HEK293 (cell line): Measurements from ENCODE around the gene SDC3.

Experiments
- CTCF ChIA-PET: fragments of 350-600 bp; formaldehyde crosslinking; extraction: SDS; loops from one replicate; lab custom pipeline; 2021; ENCODE audit warnings: antibody characterized with exemption; lab: Yijun Ruan, JAX
- POLR2A ChIA-PET: fragments of 300-600 bp; formaldehyde crosslinking; extraction: SDS; loops from one replicate; lab custom pipeline; 2020; ENCODE audit warnings: antibody characterized with exemption, inconsistent platforms; lab: Yijun Ruan, JAX
- H3K27ac ChIP-seq: fragments of 200-500 bp; sonication (Bioruptor generic); 2 replicates; pipeline ENCODE4 v1.5.1; 2014; ENCODE audit warnings: low read depth, low read length, control low read depth, inconsistent platforms; ENCODE audit errors: extremely low read depth
- H3K36me3 ChIP-seq, 2 experiments: fragments of 200-500 bp in 1 of 2; sonication (Bioruptor generic) in 1 of 2; 1 replicate in 1 of 2; 2 replicates in 1 of 2; pipeline ENCODE4 v1.5.1; 2014 to 2017; ENCODE audit warnings: inconsistent platforms in 2 of 2, low read length in 2 of 2; ENCODE audit not compliant: control insufficient read depth in 2 of 2, insufficient read depth in 1 of 2
- H3K4me1 ChIP-seq: fragments of 200-500 bp; sonication (Bioruptor generic); 2 replicates; pipeline ENCODE4 v1.5.1; 2014; ENCODE audit warnings: mild to moderate bottlenecking, low read length, inconsistent platforms; ENCODE audit not compliant: control insufficient read depth, insufficient read depth
- H3K4me3 ChIP-seq: 2 replicates; pipeline ENCODE4 v1.5.1; 2011; ENCODE audit warnings: low read depth, mild to moderate bottlenecking, control low read depth, low read length, moderate library complexity
- H3K9me3 ChIP-seq: fragments of 200-500 bp; sonication (Bioruptor generic); 2 replicates; pipeline ENCODE4 v1.5.1; 2014; ENCODE audit warnings: low read depth, low read length, inconsistent platforms; ENCODE audit not compliant: control insufficient read depth, insufficient read depth
- EGR2 ChIP-seq: fragments of 450-650 bp; formaldehyde crosslinking; IDR thresholded peaks from 2 replicates; pipeline ENCODE4 v1.5.1; 2016; ENCODE audit warnings: low read depth, missing biosample characterization, missing genetic modification characterization
- GFI1B ChIP-seq: fragments of 450-650 bp; formaldehyde crosslinking; IDR thresholded peaks from 2 replicates; pipeline ENCODE4 v1.5.1; 2016; ENCODE audit warnings: missing biosample characterization, missing genetic modification characterization
- GLIS1 ChIP-seq: fragments of 450-650 bp; formaldehyde crosslinking; IDR thresholded peaks from 2 replicates; pipeline ENCODE4 v1.5.1; 2016; ENCODE audit warnings: missing biosample characterization, missing genetic modification characterization
- KLF10 ChIP-seq: fragments of 450-650 bp; IDR thresholded peaks from 2 replicates; pipeline ENCODE4 v1.5.1; 2018; ENCODE audit warnings: missing biosample characterization, mild to moderate bottlenecking, missing genetic modification characterization
- KLF16 ChIP-seq: fragments of 450-650 bp; formaldehyde crosslinking; IDR thresholded peaks from 2 replicates; pipeline ENCODE4 v1.5.1; 2017; ENCODE audit warnings: missing biosample characterization, missing genetic modification characterization
- SCRT1 ChIP-seq: fragments of 450-650 bp; formaldehyde crosslinking; IDR thresholded peaks from 2 replicates; pipeline ENCODE4 v1.5.1; 2016; ENCODE audit warnings: missing biosample characterization, missing genetic modification characterization, borderline replicate concordance
- SP2 ChIP-seq: fragments of 450-650 bp; formaldehyde crosslinking; IDR thresholded peaks from 2 replicates; pipeline ENCODE4 v1.5.1; 2016; ENCODE audit warnings: missing biosample characterization, missing genetic modification characterization
- WT1 ChIP-seq: fragments of 450-650 bp; formaldehyde crosslinking; IDR thresholded peaks from 2 replicates; pipeline ENCODE4 v1.5.1; 2016; ENCODE audit warnings: missing biosample characterization, missing genetic modification characterization
- ZBTB20 ChIP-seq: fragments of 450-650 bp; formaldehyde crosslinking; IDR thresholded peaks from 2 replicates; pipeline ENCODE4 v1.5.1; 2016; ENCODE audit warnings: missing biosample characterization, missing genetic modification characterization
- ZBTB8A ChIP-seq: fragments of 450-650 bp; formaldehyde crosslinking; IDR thresholded peaks from 2 replicates; pipeline ENCODE4 v1.5.1; 2016; ENCODE audit warnings: missing biosample characterization, missing genetic modification characterization
- ZNF214 ChIP-seq: fragments of 450-650 bp; formaldehyde crosslinking; IDR thresholded peaks from 2 replicates; pipeline ENCODE4 v1.5.1; 2017; ENCODE audit warnings: missing biosample characterization, mild to moderate bottlenecking, missing genetic modification characterization, borderline replicate concordance
- ZNF23 ChIP-seq: fragments of 450-650 bp; formaldehyde crosslinking; IDR thresholded peaks from 2 replicates; pipeline ENCODE4 v1.5.1; 2016; ENCODE audit warnings: missing biosample characterization, missing genetic modification characterization, borderline replicate concordance
- ZNF239 ChIP-seq: fragments of 450-650 bp; formaldehyde crosslinking; IDR thresholded peaks from 2 replicates; pipeline ENCODE4 v1.5.1; 2016; ENCODE audit warnings: missing biosample characterization, missing genetic modification characterization
- TF ChIP-seq, protein P1 (sequence below): fragments of 450-650 bp; formaldehyde crosslinking; IDR thresholded peaks from 2 replicates; pipeline ENCODE4 v1.5.1; 2017; ENCODE audit warnings: missing biosample characterization, missing genetic modification characterization
- TF ChIP-seq, protein P2 (sequence below): fragments of 450-650 bp; formaldehyde crosslinking; IDR thresholded peaks from 2 replicates; pipeline ENCODE4 v1.5.1; 2016; ENCODE audit warnings: missing biosample characterization, missing genetic modification characterization
- TF ChIP-seq, protein P3 (sequence below): fragments of 450-650 bp; formaldehyde crosslinking; IDR thresholded peaks from 2 replicates; pipeline ENCODE4 v1.5.1; 2016; ENCODE audit warnings: missing biosample characterization, missing genetic modification characterization
- TF ChIP-seq, protein P4 (sequence below): fragments of 450-650 bp; formaldehyde crosslinking; IDR thresholded peaks from 2 replicates; pipeline ENCODE4 v1.5.1; 2016; ENCODE audit warnings: missing biosample characterization, missing genetic modification characterization
- TF ChIP-seq, protein P5 (sequence below): fragments of 450-650 bp; formaldehyde crosslinking; IDR thresholded peaks from 2 replicates; pipeline ENCODE4 v1.5.1; 2016; ENCODE audit warnings: missing biosample characterization, missing genetic modification characterization
- TF ChIP-seq, protein P6 (sequence below): fragments of 450-650 bp; formaldehyde crosslinking; IDR thresholded peaks from 2 replicates; pipeline ENCODE4 v1.5.1; 2016; ENCODE audit warnings: missing biosample characterization, missing genetic modification characterization
- TF ChIP-seq, protein P7 (sequence below): fragments of 450-650 bp; formaldehyde crosslinking; IDR thresholded peaks from 2 replicates; pipeline ENCODE4 v1.5.1; 2016; ENCODE audit warnings: missing biosample characterization, missing genetic modification characterization, low read depth

The SDC3 gene

DNA sequence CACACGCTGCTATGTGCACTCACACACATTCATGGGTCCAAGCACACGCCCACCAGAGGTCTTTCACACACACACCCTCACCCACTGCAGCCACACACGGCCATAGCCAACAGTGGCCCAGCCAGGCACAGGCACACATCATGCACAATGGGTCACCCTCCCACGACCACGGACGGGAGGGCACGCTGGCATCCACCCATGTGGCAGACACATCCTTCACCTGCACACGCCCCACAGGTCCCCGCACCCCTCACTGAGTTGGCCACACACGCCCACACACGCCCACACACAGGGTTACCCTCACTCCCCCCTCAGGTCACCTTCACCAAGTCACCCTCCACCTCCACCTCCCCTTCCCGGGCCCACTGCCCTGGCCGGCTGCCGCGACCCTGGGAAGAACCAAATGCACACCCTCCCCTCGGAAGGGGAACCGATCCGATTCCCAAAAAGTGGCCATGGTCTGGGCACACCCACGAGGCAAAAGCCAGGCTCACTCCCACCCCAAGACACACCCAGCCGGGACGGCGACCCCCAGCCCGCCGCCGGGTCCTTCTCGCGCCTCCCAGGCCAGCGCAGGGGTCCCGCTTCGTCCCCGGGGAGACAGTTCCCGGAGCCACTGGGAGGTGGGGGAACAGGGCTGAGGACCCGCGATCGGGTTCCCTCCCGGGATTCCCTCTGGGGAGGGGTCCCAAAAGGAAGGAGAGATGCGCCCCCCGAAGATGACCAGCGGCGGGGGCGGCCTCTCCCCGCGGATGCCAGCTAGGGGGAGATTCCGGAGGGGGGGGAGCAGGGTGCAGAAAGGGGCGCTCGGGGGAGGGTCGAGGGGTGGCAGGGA is 860 bp downstream of the SDC3 start:
- Histone ChIP-seq H3K27ac (no peak overlapping the region), H3K36me3 (no peaks in the 10 kb centered on the region), H3K4me1 (peaks cover 8% of the 10 kb centered on the region; the same call in 1 of the 2 replicates), H3K4me3 (peak overlapping the region; percentile 21), H3K9me3 (no peaks in the 10 kb centered on the region)
- ChIA-PET POLR2A (no interaction called here), CTCF (interaction anchor here (0.6 to 4.8 kb wide), 7 partner anchors 12 to 127 kb away, joined by 3 to 56 read pairs (median 4); no protein-coding TSS in a partner anchor)
- TF ChIP-seq ZBTB20 (tag by site-specific recombination) (peak; percentile 52; the same call in 1 of the 2 replicates), ZBTB8A (tag by site-specific recombination) (peak; percentile 39; the same call in 1 of the 2 replicates), GLIS1 (tag by site-specific recombination) (peak; percentile 34; the same call in 1 of the 2 replicates), EGR2 (tag by site-specific recombination) (peak; percentile 99), KLF10 (tag by site-specific recombination) (peak; percentile 90), GFI1B (tag by site-specific recombination) (no peak), WT1 (tag by site-specific recombination) (peak; percentile 51), ZNF239 (tag by site-specific recombination) (no peak), SP2 (tag by site-specific recombination) (peak; percentile 36; the same call in 1 of the 2 replicates), ZNF214 (no peak), SCRT1 (no peak), KLF16 (tag by site-specific recombination) (no peak), ZNF23 (tag by site-specific recombination) (no peak)
- TF ChIP-seq, protein P1, sequence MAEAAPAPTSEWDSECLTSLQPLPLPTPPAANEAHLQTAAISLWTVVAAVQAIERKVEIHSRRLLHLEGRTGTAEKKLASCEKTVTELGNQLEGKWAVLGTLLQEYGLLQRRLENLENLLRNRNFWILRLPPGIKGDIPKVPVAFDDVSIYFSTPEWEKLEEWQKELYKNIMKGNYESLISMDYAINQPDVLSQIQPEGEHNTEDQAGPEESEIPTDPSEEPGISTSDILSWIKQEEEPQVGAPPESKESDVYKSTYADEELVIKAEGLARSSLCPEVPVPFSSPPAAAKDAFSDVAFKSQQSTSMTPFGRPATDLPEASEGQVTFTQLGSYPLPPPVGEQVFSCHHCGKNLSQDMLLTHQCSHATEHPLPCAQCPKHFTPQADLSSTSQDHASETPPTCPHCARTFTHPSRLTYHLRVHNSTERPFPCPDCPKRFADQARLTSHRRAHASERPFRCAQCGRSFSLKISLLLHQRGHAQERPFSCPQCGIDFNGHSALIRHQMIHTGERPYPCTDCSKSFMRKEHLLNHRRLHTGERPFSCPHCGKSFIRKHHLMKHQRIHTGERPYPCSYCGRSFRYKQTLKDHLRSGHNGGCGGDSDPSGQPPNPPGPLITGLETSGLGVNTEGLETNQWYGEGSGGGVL (tag by site-specific recombination), result peak; percentile 87
- TF ChIP-seq, protein P2, sequence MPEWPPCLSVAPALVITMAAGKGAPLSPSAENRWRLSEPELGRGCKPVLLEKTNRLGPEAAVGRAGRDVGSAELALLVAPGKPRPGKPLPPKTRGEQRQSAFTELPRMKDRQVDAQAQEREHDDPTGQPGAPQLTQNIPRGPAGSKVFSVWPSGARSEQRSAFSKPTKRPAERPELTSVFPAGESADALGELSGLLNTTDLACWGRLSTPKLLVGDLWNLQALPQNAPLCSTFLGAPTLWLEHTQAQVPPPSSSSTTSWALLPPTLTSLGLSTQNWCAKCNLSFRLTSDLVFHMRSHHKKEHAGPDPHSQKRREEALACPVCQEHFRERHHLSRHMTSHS (tag by site-specific recombination), result no peak
- TF ChIP-seq, protein P3, sequence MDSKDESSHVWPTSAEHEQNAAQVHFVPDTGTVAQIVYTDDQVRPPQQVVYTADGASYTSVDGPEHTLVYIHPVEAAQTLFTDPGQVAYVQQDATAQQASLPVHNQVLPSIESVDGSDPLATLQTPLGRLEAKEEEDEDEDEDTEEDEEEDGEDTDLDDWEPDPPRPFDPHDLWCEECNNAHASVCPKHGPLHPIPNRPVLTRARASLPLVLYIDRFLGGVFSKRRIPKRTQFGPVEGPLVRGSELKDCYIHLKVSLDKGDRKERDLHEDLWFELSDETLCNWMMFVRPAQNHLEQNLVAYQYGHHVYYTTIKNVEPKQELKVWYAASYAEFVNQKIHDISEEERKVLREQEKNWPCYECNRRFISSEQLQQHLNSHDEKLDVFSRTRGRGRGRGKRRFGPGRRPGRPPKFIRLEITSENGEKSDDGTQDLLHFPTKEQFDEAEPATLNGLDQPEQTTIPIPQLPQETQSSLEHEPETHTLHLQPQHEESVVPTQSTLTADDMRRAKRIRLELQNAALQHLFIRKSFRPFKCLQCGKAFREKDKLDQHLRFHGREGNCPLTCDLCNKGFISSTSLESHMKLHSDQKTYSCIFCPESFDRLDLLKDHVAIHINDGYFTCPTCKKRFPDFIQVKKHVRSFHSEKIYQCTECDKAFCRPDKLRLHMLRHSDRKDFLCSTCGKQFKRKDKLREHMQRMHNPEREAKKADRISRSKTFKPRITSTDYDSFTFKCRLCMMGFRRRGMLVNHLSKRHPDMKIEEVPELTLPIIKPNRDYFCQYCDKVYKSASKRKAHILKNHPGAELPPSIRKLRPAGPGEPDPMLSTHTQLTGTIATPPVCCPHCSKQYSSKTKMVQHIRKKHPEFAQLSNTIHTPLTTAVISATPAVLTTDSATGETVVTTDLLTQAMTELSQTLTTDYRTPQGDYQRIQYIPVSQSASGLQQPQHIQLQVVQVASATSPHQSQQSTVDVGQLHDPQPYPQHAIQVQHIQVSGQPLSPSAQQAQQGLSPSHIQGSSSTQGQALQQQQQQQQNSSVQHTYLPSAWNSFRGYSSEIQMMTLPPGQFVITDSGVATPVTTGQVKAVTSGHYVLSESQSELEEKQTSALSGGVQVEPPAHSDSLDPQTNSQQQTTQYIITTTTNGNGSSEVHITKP (tag by site-specific recombination), result peak; percentile 54
- TF ChIP-seq, protein P4, sequence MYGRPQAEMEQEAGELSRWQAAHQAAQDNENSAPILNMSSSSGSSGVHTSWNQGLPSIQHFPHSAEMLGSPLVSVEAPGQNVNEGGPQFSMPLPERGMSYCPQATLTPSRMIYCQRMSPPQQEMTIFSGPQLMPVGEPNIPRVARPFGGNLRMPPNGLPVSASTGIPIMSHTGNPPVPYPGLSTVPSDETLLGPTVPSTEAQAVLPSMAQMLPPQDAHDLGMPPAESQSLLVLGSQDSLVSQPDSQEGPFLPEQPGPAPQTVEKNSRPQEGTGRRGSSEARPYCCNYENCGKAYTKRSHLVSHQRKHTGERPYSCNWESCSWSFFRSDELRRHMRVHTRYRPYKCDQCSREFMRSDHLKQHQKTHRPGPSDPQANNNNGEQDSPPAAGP (tag by site-specific recombination), result peak; percentile 78
- TF ChIP-seq, protein P5, sequence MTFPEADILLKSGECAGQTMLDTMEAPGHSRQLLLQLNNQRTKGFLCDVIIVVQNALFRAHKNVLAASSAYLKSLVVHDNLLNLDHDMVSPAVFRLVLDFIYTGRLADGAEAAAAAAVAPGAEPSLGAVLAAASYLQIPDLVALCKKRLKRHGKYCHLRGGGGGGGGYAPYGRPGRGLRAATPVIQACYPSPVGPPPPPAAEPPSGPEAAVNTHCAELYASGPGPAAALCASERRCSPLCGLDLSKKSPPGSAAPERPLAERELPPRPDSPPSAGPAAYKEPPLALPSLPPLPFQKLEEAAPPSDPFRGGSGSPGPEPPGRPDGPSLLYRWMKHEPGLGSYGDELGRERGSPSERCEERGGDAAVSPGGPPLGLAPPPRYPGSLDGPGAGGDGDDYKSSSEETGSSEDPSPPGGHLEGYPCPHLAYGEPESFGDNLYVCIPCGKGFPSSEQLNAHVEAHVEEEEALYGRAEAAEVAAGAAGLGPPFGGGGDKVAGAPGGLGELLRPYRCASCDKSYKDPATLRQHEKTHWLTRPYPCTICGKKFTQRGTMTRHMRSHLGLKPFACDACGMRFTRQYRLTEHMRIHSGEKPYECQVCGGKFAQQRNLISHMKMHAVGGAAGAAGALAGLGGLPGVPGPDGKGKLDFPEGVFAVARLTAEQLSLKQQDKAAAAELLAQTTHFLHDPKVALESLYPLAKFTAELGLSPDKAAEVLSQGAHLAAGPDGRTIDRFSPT, result peak; percentile 85
- TF ChIP-seq, protein P6, sequence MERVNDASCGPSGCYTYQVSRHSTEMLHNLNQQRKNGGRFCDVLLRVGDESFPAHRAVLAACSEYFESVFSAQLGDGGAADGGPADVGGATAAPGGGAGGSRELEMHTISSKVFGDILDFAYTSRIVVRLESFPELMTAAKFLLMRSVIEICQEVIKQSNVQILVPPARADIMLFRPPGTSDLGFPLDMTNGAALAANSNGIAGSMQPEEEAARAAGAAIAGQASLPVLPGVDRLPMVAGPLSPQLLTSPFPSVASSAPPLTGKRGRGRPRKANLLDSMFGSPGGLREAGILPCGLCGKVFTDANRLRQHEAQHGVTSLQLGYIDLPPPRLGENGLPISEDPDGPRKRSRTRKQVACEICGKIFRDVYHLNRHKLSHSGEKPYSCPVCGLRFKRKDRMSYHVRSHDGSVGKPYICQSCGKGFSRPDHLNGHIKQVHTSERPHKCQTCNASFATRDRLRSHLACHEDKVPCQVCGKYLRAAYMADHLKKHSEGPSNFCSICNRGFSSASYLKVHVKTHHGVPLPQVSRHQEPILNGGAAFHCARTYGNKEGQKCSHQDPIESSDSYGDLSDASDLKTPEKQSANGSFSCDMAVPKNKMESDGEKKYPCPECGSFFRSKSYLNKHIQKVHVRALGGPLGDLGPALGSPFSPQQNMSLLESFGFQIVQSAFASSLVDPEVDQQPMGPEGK (tag by site-specific recombination), result peak; percentile 80
- TF ChIP-seq, protein P7, sequence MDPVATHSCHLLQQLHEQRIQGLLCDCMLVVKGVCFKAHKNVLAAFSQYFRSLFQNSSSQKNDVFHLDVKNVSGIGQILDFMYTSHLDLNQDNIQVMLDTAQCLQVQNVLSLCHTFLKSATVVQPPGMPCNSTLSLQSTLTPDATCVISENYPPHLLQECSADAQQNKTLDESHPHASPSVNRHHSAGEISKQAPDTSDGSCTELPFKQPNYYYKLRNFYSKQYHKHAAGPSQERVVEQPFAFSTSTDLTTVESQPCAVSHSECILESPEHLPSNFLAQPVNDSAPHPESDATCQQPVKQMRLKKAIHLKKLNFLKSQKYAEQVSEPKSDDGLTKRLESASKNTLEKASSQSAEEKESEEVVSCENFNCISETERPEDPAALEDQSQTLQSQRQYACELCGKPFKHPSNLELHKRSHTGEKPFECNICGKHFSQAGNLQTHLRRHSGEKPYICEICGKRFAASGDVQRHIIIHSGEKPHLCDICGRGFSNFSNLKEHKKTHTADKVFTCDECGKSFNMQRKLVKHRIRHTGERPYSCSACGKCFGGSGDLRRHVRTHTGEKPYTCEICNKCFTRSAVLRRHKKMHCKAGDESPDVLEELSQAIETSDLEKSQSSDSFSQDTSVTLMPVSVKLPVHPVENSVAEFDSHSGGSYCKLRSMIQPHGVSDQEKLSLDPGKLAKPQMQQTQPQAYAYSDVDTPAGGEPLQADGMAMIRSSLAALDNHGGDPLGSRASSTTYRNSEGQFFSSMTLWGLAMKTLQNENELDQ (tag by site-specific recombination), result no peak
